Neural crest cell (in vitro differentiated cells): ENCODE data around the gene ALAS2. TPM values are rescaled to one million over a fixed set of nuclear protein-coding genes. Genes with fewer than 3 reads are reported as not detected.

ENCODE experiments used
- DNase-seq: peaks from one replicate; pipeline ENCODE4 v3.0.0; 2021; ENCODE audit warnings: low read depth, mixed read lengths, low spot score
- H3K27ac Mint-ChIP-seq: one replicate; pipeline ENCODE4 v1.8.0; 2021; ENCODE audit warnings: mild to moderate bottlenecking, mixed read lengths; ENCODE audit not compliant: unreplicated experiment
- H3K27me3 Mint-ChIP-seq: 2 replicates; pipeline ENCODE4 v1.8.0; 2021; ENCODE audit warnings: low read depth, mild to moderate bottlenecking, mixed read lengths
- H3K36me3 Mint-ChIP-seq: 2 replicates; pipeline ENCODE4 v1.8.0; 2021; ENCODE audit warnings: low read depth, mild to moderate bottlenecking, mixed read lengths
- H3K4me1 Mint-ChIP-seq: 2 replicates; pipeline ENCODE4 v1.8.0; 2021; ENCODE audit warnings: mixed read lengths
- H3K4me3 Mint-ChIP-seq: one replicate; pipeline ENCODE4 v1.8.0; 2021; ENCODE audit warnings: mild to moderate bottlenecking, mixed read lengths
- H3K9me3 Mint-ChIP-seq: 2 replicates; pipeline ENCODE4 v1.8.0; 2021; ENCODE audit warnings: mixed read lengths
- total RNA-seq: library from RNA; stranded (reverse); gene quantifications from 2 replicates; pipeline ENCODE4 v1.2.1, GENCODE V29; 2021
- TF ChIP-seq, protein P1 (sequence below): fragments of 200-600 bp; sonication (generic); conservative IDR thresholded peaks from 2 replicates; pipeline ENCODE4 v1.5.0; 2021; ENCODE audit warnings: antibody characterized with exemption, mild to moderate bottlenecking

Gene ALAS2
- total RNA-seq, 1 donor from 2014 or later = not detected

DNA sequence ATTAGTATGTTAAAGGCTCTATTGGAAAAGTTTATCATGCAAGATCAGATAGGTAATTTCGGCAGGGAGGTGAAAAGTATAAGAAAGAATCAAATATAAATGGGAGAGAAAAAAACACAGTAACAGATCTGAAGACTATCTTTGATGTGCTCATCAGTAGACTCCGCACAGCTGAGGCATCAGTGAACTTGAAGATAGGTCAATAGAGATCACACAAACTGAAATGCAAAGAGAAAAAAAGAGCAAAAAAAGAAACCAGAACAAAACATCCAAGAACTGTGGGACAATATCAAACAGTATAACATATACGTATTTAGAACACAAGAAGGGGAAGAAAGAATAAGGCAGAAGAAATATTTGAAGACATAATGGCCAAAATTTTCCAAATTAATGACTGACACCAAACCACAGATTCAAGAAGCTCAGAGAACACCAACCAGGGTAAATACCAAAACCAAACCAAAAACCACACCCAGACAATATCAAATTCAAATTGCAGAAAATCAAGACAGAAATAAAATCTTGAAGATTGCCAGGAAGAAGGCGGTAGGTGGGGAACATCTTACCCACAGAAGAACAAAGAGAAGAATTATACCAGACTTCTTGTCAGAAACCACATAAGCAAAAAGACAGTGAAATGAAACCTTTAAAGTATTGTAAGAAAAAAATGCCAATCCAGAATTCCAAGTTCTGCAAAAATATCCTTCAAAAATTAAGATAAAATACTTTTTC lies 65.8 kb downstream of the ALAS2 start:
- Mint-ChIP-seq H3K27me3 (peaks cover 11% of the 10 kb centered on the region), H3K9me3 (peaks cover 3% of the 10 kb centered on the region)

DNA sequence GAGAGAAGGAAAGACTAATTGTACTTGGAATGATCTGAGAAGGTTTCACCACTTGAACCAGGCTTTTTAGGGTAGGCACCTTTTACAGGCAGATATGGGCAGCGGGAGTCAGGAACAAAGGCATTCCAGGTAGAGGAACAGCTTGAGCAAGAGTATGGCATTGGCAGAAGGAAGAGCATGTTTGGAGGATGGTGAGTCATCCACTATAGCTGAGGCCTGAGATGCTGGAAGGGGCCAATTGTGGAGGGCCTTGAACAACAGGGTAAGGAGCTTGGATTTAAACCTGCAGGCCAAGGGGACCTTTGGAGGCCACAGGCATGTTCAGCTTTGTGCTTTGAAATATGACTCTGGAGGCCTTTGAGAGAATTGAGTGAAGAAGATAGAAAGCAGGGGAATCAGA lies 69.0 kb downstream of the ALAS2 start:
- no peaks in the 10 kb centered on the region for H3K4me1 Mint-ChIP-seq
- DNase-seq = no peak
- H3K36me3 Mint-ChIP-seq = no peaks in the 10 kb centered on the region
- TF ChIP-seq, protein P1, sequence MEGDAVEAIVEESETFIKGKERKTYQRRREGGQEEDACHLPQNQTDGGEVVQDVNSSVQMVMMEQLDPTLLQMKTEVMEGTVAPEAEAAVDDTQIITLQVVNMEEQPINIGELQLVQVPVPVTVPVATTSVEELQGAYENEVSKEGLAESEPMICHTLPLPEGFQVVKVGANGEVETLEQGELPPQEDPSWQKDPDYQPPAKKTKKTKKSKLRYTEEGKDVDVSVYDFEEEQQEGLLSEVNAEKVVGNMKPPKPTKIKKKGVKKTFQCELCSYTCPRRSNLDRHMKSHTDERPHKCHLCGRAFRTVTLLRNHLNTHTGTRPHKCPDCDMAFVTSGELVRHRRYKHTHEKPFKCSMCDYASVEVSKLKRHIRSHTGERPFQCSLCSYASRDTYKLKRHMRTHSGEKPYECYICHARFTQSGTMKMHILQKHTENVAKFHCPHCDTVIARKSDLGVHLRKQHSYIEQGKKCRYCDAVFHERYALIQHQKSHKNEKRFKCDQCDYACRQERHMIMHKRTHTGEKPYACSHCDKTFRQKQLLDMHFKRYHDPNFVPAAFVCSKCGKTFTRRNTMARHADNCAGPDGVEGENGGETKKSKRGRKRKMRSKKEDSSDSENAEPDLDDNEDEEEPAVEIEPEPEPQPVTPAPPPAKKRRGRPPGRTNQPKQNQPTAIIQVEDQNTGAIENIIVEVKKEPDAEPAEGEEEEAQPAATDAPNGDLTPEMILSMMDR = no peak
- H3K27ac Mint-ChIP-seq = no peak overlapping the region
- H3K27me3 Mint-ChIP-seq = peaks cover 11% of the 10 kb centered on the region
- H3K9me3 Mint-ChIP-seq = peaks cover 8% of the 10 kb centered on the region
- no peak overlapping the region for H3K4me3 Mint-ChIP-seq

More for the DNA sequence above, 65.8 kb downstream of the ALAS2 start:
- TF ChIP-seq, protein P1 = no peak
- Mint-ChIP-seq H3K4me3 (no peak overlapping the region), H3K36me3 (peaks cover 3% of the 10 kb centered on the region), H3K4me1 (no peaks in the 10 kb centered on the region), H3K27ac (no peak overlapping the region)
- DNase-seq = no peak

Other genes starting within 250 kb of the ALAS2 start
- 0.05 and 0.30 TPM in 2 replicates for gene ITIH6, start 232.7 kb downstream of the ALAS2 start, total RNA-seq
- gene MAGED2, start 223.2 kb downstream of the ALAS2 start, total RNA-seq = 238 and 259 TPM in 2 replicates
- gene TRO, start 110.2 kb downstream of the ALAS2 start, total RNA-seq = 106 and 120 TPM in 2 replicates
- gene PFKFB1, start 36.8 kb downstream of the ALAS2 start, total RNA-seq = 0.77 and 0.93 TPM in 2 replicates
- 19.6 and 20.9 TPM in 2 replicates for gene APEX2, start 30.6 kb downstream of the ALAS2 start, total RNA-seq
- gene PAGE2B, start 44.1 kb upstream of the ALAS2 start, total RNA-seq = not detected in 2 replicates
- gene PAGE2, start 58.0 kb upstream of the ALAS2 start, total RNA-seq = not detected in 2 replicates
- not detected in 2 replicates for gene PAGE5, start 189.4 kb upstream of the ALAS2 start, total RNA-seq
- gene PAGE3, start 233.9 kb upstream of the ALAS2 start, total RNA-seq = not detected in 2 replicates